Measurements from ENCODE around the gene MT1HL1.
"Not testable (repeated sequence)": the region's sequence is repeated elsewhere in the genome, so short reads cannot be mapped to it uniquely, and the experiment has no call there.

Gene MT1HL1

GRCh38 chr1:237016626-237017025, 12.4 kb upstream of the MT1HL1 start:
- DNase-seq (ENCODE audit: low read depth, low spot score): no peak

- DNase-seq (ENCODE audit: low read depth, low spot score): no peak
These were observed 9.4 kb upstream of the MT1HL1 start for GRCh38 chr1:237013608-237014007.

GRCh38 chr1:237012788-237013383, 8.6 kb upstream of the MT1HL1 start:
- DNase-seq (ENCODE audit: low read depth, low spot score): no peak

- no peak for DNase-seq (ENCODE audit: low read depth, low spot score)
These were observed 8.1 kb upstream of the MT1HL1 start for GRCh38 chr1:237012361-237012760.

- no peak for DNase-seq (ENCODE audit: low read depth, low spot score)
These were observed 7.2 kb upstream of the MT1HL1 start for GRCh38 chr1:237011432-237011831.

- no peak for DNase-seq (ENCODE audit: low read depth, low spot score)
These were observed 5.4 kb upstream of the MT1HL1 start for GRCh38 chr1:237009611-237010010.

GRCh38 chr1:237007147-237007881, 3.1 kb upstream of the MT1HL1 start:
- no peak for DNase-seq (ENCODE audit: low read depth, low spot score)

GRCh38 chr1:237005674-237006073, 1.4 kb upstream of the MT1HL1 start:
- DNase-seq (ENCODE audit: low read depth, low spot score): no peak

GRCh38 chr1:237003516-237003915, 725 bp downstream of the MT1HL1 start:
- DNase-seq (ENCODE audit: low read depth, low spot score): no peak

GRCh38 chr1:237000191-237000590, 4.0 kb downstream of the MT1HL1 start:
- DNase-seq (ENCODE audit: low read depth, low spot score): no peak

GRCh38 chr1:236998546-236998945, 5.7 kb downstream of the MT1HL1 start:
- DNase-seq (ENCODE audit: low read depth, low spot score): no peak

GRCh38 chr1:236997882-236998281, 6.4 kb downstream of the MT1HL1 start:
- DNase-seq (ENCODE audit: low read depth, low spot score): no peak

GRCh38 chr1:236997361-236997760, 6.9 kb downstream of the MT1HL1 start:
- no peak for DNase-seq (ENCODE audit: low read depth, low spot score)

GRCh38 chr1:236994450-236994849, 9.8 kb downstream of the MT1HL1 start:
- no peak for DNase-seq (ENCODE audit: low read depth, low spot score)

GRCh38 chr1:236992449-236992848, 11.8 kb downstream of the MT1HL1 start:
- DNase-seq (ENCODE audit: low read depth, low spot score): no peak

- DNase-seq (ENCODE audit: low read depth, low spot score): no peak
These were observed 14.2 kb downstream of the MT1HL1 start for GRCh38 chr1:236990052-236990445.

- DNase-seq (ENCODE audit: low read depth, low spot score): no peak
These were observed 14.8 kb downstream of the MT1HL1 start for GRCh38 chr1:236989290-236990051.

- no peak for DNase-seq (ENCODE audit: low read depth, low spot score)
These were observed 20.4 kb downstream of the MT1HL1 start for GRCh38 chr1:236983818-236984217.

- DNase-seq (ENCODE audit: low read depth, low spot score): no peak
These were observed 21.9 kb downstream of the MT1HL1 start for GRCh38 chr1:236982380-236982779.

GRCh38 chr1:236981431-236981830, 22.8 kb downstream of the MT1HL1 start:
- DNase-seq (ENCODE audit: low read depth, low spot score): not testable (repeated sequence)

GRCh38 chr1:236980673-236981072, 23.6 kb downstream of the MT1HL1 start:
- DNase-seq (ENCODE audit: low read depth, low spot score): no peak

GRCh38 chr1:236979149-236979900, 24.9 kb downstream of the MT1HL1 start:
- no peak for DNase-seq (ENCODE audit: low read depth, low spot score)

Data from activated naive CD8-positive, alpha-beta T cell treated with anti-CD3 and anti-CD28 coated beads, Interleukin-2, amount 50 U/mL, for 16 hours (primary cell).